Ishikawa (cell line): Measurements from ENCODE around the gene MACROD2.

Experiments
- CEBPB ChIP-seq: IDR thresholded peaks from 2 replicates; pipeline ENCODE4 v1.6.1; 2012
- CREB1 ChIP-seq: IDR thresholded peaks from 2 replicates; pipeline ENCODE4 v1.6.1; 2012; ENCODE audit warnings: low read depth
- EGR1 ChIP-seq: IDR thresholded peaks from 2 replicates; pipeline ENCODE4 v1.6.1; 2012
- EP300 ChIP-seq: IDR thresholded peaks from 2 replicates; pipeline ENCODE4 v1.6.1; 2012; ENCODE audit warnings: borderline replicate concordance
- FOXM1 ChIP-seq: IDR thresholded peaks from 2 replicates; pipeline ENCODE4 v1.6.1; 2012; ENCODE audit warnings: low read depth, borderline replicate concordance
- MAX ChIP-seq: IDR thresholded peaks from 2 replicates; pipeline ENCODE4 v1.6.1; 2012
- NFIC ChIP-seq: IDR thresholded peaks from 2 replicates; pipeline ENCODE4 v1.6.1; 2012
- RAD21 ChIP-seq: IDR thresholded peaks from 2 replicates; pipeline ENCODE4 v1.6.1; 2012; ENCODE audit warnings: low read depth
- REST ChIP-seq: IDR thresholded peaks from 2 replicates; pipeline ENCODE4 v1.6.1; 2012; ENCODE audit warnings: low read depth, mild to moderate bottlenecking
- TAF1 ChIP-seq: IDR thresholded peaks from 2 replicates; pipeline ENCODE4 v1.6.1; 2012; ENCODE audit warnings: low read depth, mild to moderate bottlenecking
- TCF12 ChIP-seq: IDR thresholded peaks from 2 replicates; pipeline ENCODE4 v1.6.1; 2012; ENCODE audit warnings: low read depth
- TEAD4 ChIP-seq: IDR thresholded peaks from 2 replicates; pipeline ENCODE4 v1.6.1; 2012
- USF1 ChIP-seq: IDR thresholded peaks from 2 replicates; pipeline ENCODE4 v1.6.1; 2012
- YY1 ChIP-seq: IDR thresholded peaks from 2 replicates; pipeline ENCODE4 v1.6.1; 2012; ENCODE audit warnings: low read depth
- ZBTB7A ChIP-seq: IDR thresholded peaks from 2 replicates; pipeline ENCODE4 v1.6.1; 2012; ENCODE audit warnings: low read depth

The MACROD2 gene

GRCh38 chr20:16014436-16014835 is 2019.1 kb downstream of the MACROD2 start:
- TF ChIP-seq EP300 (no peak), NFIC (no peak), REST (no peak), YY1 (no peak), ZBTB7A (no peak), USF1 (no peak), TEAD4 (no peak), EGR1 (no peak), MAX (no peak), CREB1 (no peak), TAF1 (no peak), RAD21 (no peak), FOXM1 (no peak), TCF12 (no peak), CEBPB (no peak)

- TF ChIP-seq TAF1 = no peak
- no peak for TF ChIP-seq REST
- TF ChIP-seq CREB1 = no peak
- no peak for TF ChIP-seq NFIC
- no peak for TF ChIP-seq EGR1
- TF ChIP-seq YY1 = no peak
- TF ChIP-seq TEAD4 = no peak
- TF ChIP-seq CEBPB = no peak
These were observed 2022.3 kb downstream of the MACROD2 start for GRCh38 chr20:16017656-16018055.

GRCh38 chr20:16018881-16019280 is 2023.6 kb downstream of the MACROD2 start:
- TF ChIP-seq EGR1 (no peak), TCF12 (no peak), USF1 (no peak), CEBPB (no peak), FOXM1 (no peak), REST (no peak), NFIC (no peak), ZBTB7A (no peak), TEAD4 (no peak), MAX (no peak), YY1 (no peak), RAD21 (no peak), TAF1 (no peak), EP300 (no peak), CREB1 (no peak)

GRCh38 chr20:16020971-16021370 is 2025.7 kb downstream of the MACROD2 start:
- TF ChIP-seq REST (no peak), USF1 (no peak), EP300 (no peak), MAX (no peak), RAD21 (no peak), TAF1 (no peak), TEAD4 (no peak)
